ENCODE measurements around the gene PPM1E.

DNA sequence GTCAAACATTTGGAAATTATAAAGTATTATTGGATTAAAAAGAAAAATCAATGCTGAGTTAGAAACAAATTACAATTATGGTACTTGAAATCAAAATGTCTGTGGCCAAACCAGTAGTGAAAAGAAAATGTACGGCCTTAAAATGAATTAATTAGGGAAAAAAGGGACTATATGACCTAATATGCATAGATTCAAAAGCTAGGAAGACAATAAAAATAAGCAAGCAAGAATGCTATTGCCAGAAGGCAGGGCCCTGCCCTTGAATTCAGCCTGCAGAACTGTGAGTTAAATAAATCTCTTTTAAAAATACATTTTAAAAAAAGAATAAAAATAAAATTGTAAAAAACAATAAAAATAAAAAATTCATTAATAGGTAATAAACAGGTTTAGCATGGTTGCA, 262.4 kb downstream of the PPM1E start:
- TF ChIP-seq POLR2AphosphoS5 (IDR thresholded peaks at IDR 0.05; ENCODE audit: borderline replicate concordance, low read depth, low read length) (no peak), EZH2 (IDR thresholded peaks at IDR 0.05) (no peak), FOXP2 (optimal IDR thresholded peaks at IDR 0.05; ENCODE audit: control extremely low read depth, extremely low read length, insufficient read depth) (no peak)
